GM19025 (cell line): Measurements from ENCODE around the gene DMD.
"Not testable (repeated sequence)": the region's sequence is repeated elsewhere in the genome, so short reads cannot be mapped to it uniquely, and the experiment has no call there.

Experiments used
- ATAC-seq: cut with Tn5 transposase; IDR thresholded peaks from one replicate; pipeline ENCODE4 v1.9.1; 2021; ENCODE audit warnings: mild to moderate bottlenecking, low read depth, moderate library complexity; ENCODE audit not compliant: unreplicated experiment

DMD gene

GRCh38 chrX:32873786-32874185, 337.6 kb downstream of the DMD start:
- no peak for ATAC-seq

GRCh38 chrX:32871636-32872035, 339.7 kb downstream of the DMD start:
- no peak for ATAC-seq

- ATAC-seq: no peak
Measured at GRCh38 chrX:32868524-32868895, 342.8 kb downstream of the DMD start.

GRCh38 chrX:32867781-32868523, 343.4 kb downstream of the DMD start:
- ATAC-seq: no peak

- ATAC-seq: no peak
Measured at GRCh38 chrX:32852203-32852602, 359.1 kb downstream of the DMD start.

- ATAC-seq: no peak
Measured at GRCh38 chrX:32851556-32851955, 359.8 kb downstream of the DMD start.

GRCh38 chrX:32847921-32848320, 363.4 kb downstream of the DMD start:
- no peak for ATAC-seq

GRCh38 chrX:32842053-32842452, 369.3 kb downstream of the DMD start:
- ATAC-seq: no peak

GRCh38 chrX:32839781-32840180, 371.6 kb downstream of the DMD start:
- no peak for ATAC-seq

- no peak for ATAC-seq
Measured at GRCh38 chrX:32825009-32825408, 386.3 kb downstream of the DMD start.

- ATAC-seq: no peak
Measured at GRCh38 chrX:32804034-32804433, 407.3 kb downstream of the DMD start.

- ATAC-seq: no peak
Measured at GRCh38 chrX:32798990-32799389, 412.4 kb downstream of the DMD start.

GRCh38 chrX:32788936-32789335, 422.4 kb downstream of the DMD start:
- ATAC-seq: no peak

GRCh38 chrX:32780109-32780508, 431.2 kb downstream of the DMD start:
- no peak for ATAC-seq

- no peak for ATAC-seq
Measured at GRCh38 chrX:32778965-32779364, 432.4 kb downstream of the DMD start.

GRCh38 chrX:32774966-32775365, 436.4 kb downstream of the DMD start:
- ATAC-seq: no peak

GRCh38 chrX:32749070-32749469, 462.3 kb downstream of the DMD start:
- ATAC-seq: no peak

GRCh38 chrX:32745323-32745722, 466.0 kb downstream of the DMD start:
- no peak for ATAC-seq

GRCh38 chrX:32744921-32745320, 466.4 kb downstream of the DMD start:
- ATAC-seq: no peak

- no peak for ATAC-seq
Measured at GRCh38 chrX:32741910-32742309, 469.4 kb downstream of the DMD start.

GRCh38 chrX:32708542-32708941, 502.8 kb downstream of the DMD start:
- no peak for ATAC-seq

GRCh38 chrX:32705385-32705784, 506.0 kb downstream of the DMD start:
- not testable (repeated sequence) for ATAC-seq

GRCh38 chrX:32687379-32687778, 524.0 kb downstream of the DMD start:
- no peak for ATAC-seq
